SU-DHL-6 (cell line): Measurements from ENCODE around the gene B3GLCT.

Experiments used
- H2AFZ ChIP-seq: fragments of 200-600 bp; sonication (generic); 2 replicates; pipeline ENCODE4 v1.6.1; 2014; ENCODE audit warnings: low read depth, mild to moderate bottlenecking, moderate library complexity, mixed read lengths, antibody characterized with exemption, low read length; ENCODE audit not compliant: severe bottlenecking
- H3F3A ChIP-seq: fragments of 200-600 bp; shearing (Covaris generic); 2 replicates; pipeline ENCODE4 v1.6.0; 2016; ENCODE audit warnings: antibody characterized with exemption, mild to moderate bottlenecking; ENCODE audit not compliant: insufficient read depth
- H3K27ac ChIP-seq: fragments of 200-600 bp; sonication (generic); 2 replicates; pipeline ENCODE4 v1.5.1; 2016; ENCODE audit warnings: low read depth, mild to moderate bottlenecking, low read length, moderate library complexity, mixed read lengths
- H3K27me3 ChIP-seq: fragments of 200-600 bp; sonication (generic), shearing (Covaris generic); 2 replicates; pipeline ENCODE4 v1.6.0; 2014; ENCODE audit warnings: mild to moderate bottlenecking, low read length
- H3K36me3 ChIP-seq: fragments of 200-600 bp; sonication (generic); 2 replicates; pipeline ENCODE4 v1.6.1; 2014; ENCODE audit warnings: mild to moderate bottlenecking, low read length, mixed read lengths
- H3K4me2 ChIP-seq: fragments of 300-600, 200-600 bp; shearing (Covaris generic), sonication (generic); 2 replicates; pipeline ENCODE4 v1.6.0; 2014; ENCODE audit warnings: low read length, low read depth, mild to moderate bottlenecking; ENCODE audit not compliant: poor library complexity, severe bottlenecking
- H3K4me3 ChIP-seq: fragments of 200-600 bp; sonication (generic); 2 replicates; pipeline ENCODE4 v1.5.1; 2014; ENCODE audit warnings: antibody characterized with exemption, low read length, mild to moderate bottlenecking, mixed read lengths; ENCODE audit not compliant: insufficient read depth, poor library complexity, severe bottlenecking
- H3K79me2 ChIP-seq: fragments of 200-600 bp; sonication (generic); 2 replicates; pipeline ENCODE4 v1.6.1; 2014; ENCODE audit warnings: mild to moderate bottlenecking, low read length, moderate library complexity; ENCODE audit not compliant: insufficient read depth
- H3K9ac ChIP-seq: fragments of 200-600 bp; sonication (generic); 2 replicates; pipeline ENCODE4 v1.7.0; 2014; ENCODE audit warnings: mild to moderate bottlenecking, low read length
- H3K9me2 ChIP-seq: fragments of 200-600 bp; sonication (generic); replicated peaks from 2 replicates; pipeline ENCODE4 v1.6.1; 2014; ENCODE audit warnings: low read length; ENCODE audit not compliant: insufficient read depth
- H3K9me3 ChIP-seq: fragments of 200-600 bp; sonication (generic); 2 replicates; pipeline ENCODE4 v1.6.1; 2014; ENCODE audit warnings: low read length, mixed read lengths; ENCODE audit not compliant: insufficient read depth
- H4K20me1 ChIP-seq: fragments of 200-600 bp; sonication (generic); 2 replicates; pipeline ENCODE4 v1.6.1; 2014; ENCODE audit warnings: low read depth, mild to moderate bottlenecking, antibody characterized with exemption, low read length, moderate library complexity, mixed read lengths
- CTCF ChIP-seq: fragments of 200-600 bp; sonication (generic); IDR thresholded peaks from one replicate; pipeline ENCODE4 v1.5.1; 2017; ENCODE audit warnings: antibody characterized with exemption, mild to moderate bottlenecking, low read length, moderate library complexity; ENCODE audit not compliant: insufficient read depth, poor library complexity, severe bottlenecking
- EZH2phosphoT487 ChIP-seq: fragments of 200-600 bp; sonication (generic), shearing (Covaris generic); conservative IDR thresholded peaks from 2 replicates; pipeline ENCODE4 v1.6.1; 2018; ENCODE audit warnings: mild to moderate bottlenecking, antibody characterized with exemption, low read length, moderate library complexity, mixed read lengths

The B3GLCT gene

GRCh38 chr13:31198519-31198918 lies 1.3 kb upstream of the B3GLCT start:
- Histone ChIP-seq H3K36me3 (no peaks in the 10 kb centered on the region), H3K27ac (no peak overlapping the region), H3K79me2 (no peaks in the 10 kb centered on the region), H2AFZ (no peak overlapping the region), H3K9ac (no peak overlapping the region), H3K4me3 (no peak overlapping the region), H3K9me2 (no peaks in the 10 kb centered on the region), H4K20me1 (no peaks in the 10 kb centered on the region), H3K27me3 (no peaks in the 10 kb centered on the region), H3F3A (0 out of 2 replicates have a peak, but pooled peaks cover 5% of the 10 kb centered on the region), H3K9me3 (no peaks in the 10 kb centered on the region), H3K4me2 (no peak overlapping the region)
- TF ChIP-seq CTCF (no peak), EZH2phosphoT487 (no peak)

GRCh38 chr13:31199527-31199848 lies 287 bp upstream of the B3GLCT start:
- Histone ChIP-seq H3K9me2 (no peaks in the 10 kb centered on the region), H3K9me3 (no peaks in the 10 kb centered on the region), H3K4me3 (peak overlapping the region; percentile 55), H3K4me2 (peak overlapping the region; percentile 63), H3K27ac (no peak overlapping the region), H3K27me3 (no peaks in the 10 kb centered on the region), H3K9ac (peak overlapping the region; percentile 84), H3F3A (0 out of 2 replicates have a peak, but pooled peaks cover 5% of the 10 kb centered on the region), H3K36me3 (no peaks in the 10 kb centered on the region), H2AFZ (no peak overlapping the region), H3K79me2 (no peaks in the 10 kb centered on the region), H4K20me1 (no peaks in the 10 kb centered on the region)
- TF ChIP-seq CTCF (no peak), EZH2phosphoT487 (no peak)

- Histone ChIP-seq H3K4me2 (peak overlapping the region; percentile 79), H3K27ac (peak overlapping the region; percentile 86), H2AFZ (peak overlapping the region; percentile 89), H3F3A (0 out of 2 replicates have a peak, but pooled peaks cover 5% of the 10 kb centered on the region), H4K20me1 (no peaks in the 10 kb centered on the region), H3K79me2 (no peaks in the 10 kb centered on the region), H3K9me2 (no peaks in the 10 kb centered on the region), H3K9ac (peak overlapping the region; percentile 84), H3K4me3 (peak overlapping the region; percentile 74), H3K36me3 (no peaks in the 10 kb centered on the region), H3K9me3 (no peaks in the 10 kb centered on the region), H3K27me3 (no peaks in the 10 kb centered on the region)
- no peak for TF ChIP-seq EZH2phosphoT487
These were observed 829 bp downstream of the B3GLCT start for GRCh38 chr13:31200637-31200971.

- Histone ChIP-seq H3K4me3 (peak overlapping the region; percentile 74), H3K9me2 (no peaks in the 10 kb centered on the region), H2AFZ (peak overlapping the region; percentile 89), H4K20me1 (no peaks in the 10 kb centered on the region), H3K4me2 (peak overlapping the region; percentile 79), H3F3A (0 out of 2 replicates have a peak, but pooled peaks cover 5% of the 10 kb centered on the region), H3K27ac (no peak overlapping the region), H3K9me3 (no peaks in the 10 kb centered on the region), H3K9ac (peak overlapping the region; percentile 84), H3K36me3 (no peaks in the 10 kb centered on the region), H3K27me3 (no peaks in the 10 kb centered on the region), H3K79me2 (no peaks in the 10 kb centered on the region)
- TF ChIP-seq CTCF (no peak), EZH2phosphoT487 (no peak)
These were observed 1.7 kb downstream of the B3GLCT start for GRCh38 chr13:31201341-31202031.
